K562 (cell line): ENCODE results near the gene DTNB. TPM values are rescaled to one million over a fixed set of nuclear protein-coding genes. Genes with fewer than 3 reads are reported as not detected.

Experiments used
- ATAC-seq: fragments of 200-7000 bp; cut with Tn5 transposase; 3 replicates; pipeline ENCODE4 v1.9.1; 2020; ENCODE audit warnings: moderate library complexity
- BruUV-seq: library from RNA; stranded (reverse); fragments of 400-500 nt; replicated peaks from 2 replicates; lab custom pipeline; 2021; lab: Mats Ljungman, UMichigan
- CTCF ChIA-PET: fragments of 300-600 bp; formaldehyde crosslinking; extraction: SDS; loops from one replicate; lab custom pipeline; 2021; ENCODE audit warnings: low intra/inter-chr PET ratio; lab: Yijun Ruan, JAX
- POLR2A ChIA-PET: fragments of 300-600, 350-650 bp; sonication (Branson Sonifier 250); formaldehyde crosslinking; extraction: SDS; loops from one replicate; lab custom pipeline; 2021; ENCODE audit warnings: antibody characterized with exemption, inconsistent platforms; lab: Yijun Ruan, JAX
- DNase-seq, 4 experiments: peaks; one replicate each; pipeline versions ENCODE4 v3.0.0 to v3.0.0-alpha.2; 2011 to 2018; ENCODE audit warnings: low spot score in 3 of 4, mixed read lengths in 3 of 4; ENCODE audit errors: extremely low read depth in 1 of 4
- FAIRE-seq: peaks from 2 replicates; lab custom pipeline; 2011; peaks lifted over from hg19 to GRCh38; lab: Jason Lieb, UNC
- H2AFZ ChIP-seq: 2 replicates; pipeline ENCODE4 v1.6.0; 2011; ENCODE audit warnings: low read depth, low read length, control low read depth, inconsistent platforms
- H3K27ac ChIP-seq: fragments of 200-600 bp; 3 replicates; pipeline ENCODE4 v1.8.0; 2011; ENCODE audit warnings: low read depth, mild to moderate bottlenecking, control low read depth, inconsistent platforms, low read length, moderate library complexity, mixed read lengths; ENCODE audit errors: extremely low read depth
- H3K27me3 ChIP-seq, 2 experiments: fragments of 300-600 bp in 1 of 2; 2 replicates in 1 of 2; 3 replicates in 1 of 2; pipeline versions ENCODE4 v1.6.0 to v1.8.0; 2011; ENCODE audit warnings: inconsistent platforms in 2 of 2, low read length in 2 of 2, mild to moderate bottlenecking in 1 of 2, mixed read lengths in 1 of 2, moderate library complexity in 1 of 2; ENCODE audit not compliant: control insufficient read depth in 2 of 2, insufficient read depth in 2 of 2
- H3K36me3 ChIP-seq: fragments of 300-600 bp; 3 replicates; pipeline ENCODE4 v1.8.0; 2011; ENCODE audit warnings: mild to moderate bottlenecking, low read length, inconsistent platforms; ENCODE audit not compliant: control insufficient read depth, insufficient read depth
- H3K4me1 ChIP-seq, 2 experiments: fragments of 200-600 bp in 1 of 2; replicated peaks in 1 of 2; 2 replicates in 1 of 2; 3 replicates in 1 of 2; pipeline versions ENCODE4 v1.5.1 to v1.8.0; 2011; ENCODE audit warnings: inconsistent platforms in 2 of 2, low read length in 2 of 2, mild to moderate bottlenecking in 1 of 2, mixed read lengths in 1 of 2, moderate library complexity in 1 of 2; ENCODE audit not compliant: control insufficient read depth in 2 of 2, insufficient read depth in 2 of 2
- H3K4me2 ChIP-seq: 2 replicates; pipeline ENCODE4 v1.6.1; 2011; ENCODE audit warnings: low read length, control low read depth, inconsistent platforms, mixed read lengths; ENCODE audit not compliant: insufficient read depth
- H3K4me3 ChIP-seq: fragments of 200-600 bp; sonication (generic), shearing (Covaris generic); 2 replicates; pipeline ENCODE4 v1.5.1; 2016; ENCODE audit warnings: control low read depth, inconsistent platforms
- H3K79me2 ChIP-seq: fragments of 200-600 bp; 3 replicates; pipeline ENCODE4 v1.8.0; 2011; ENCODE audit warnings: low read length, inconsistent platforms; ENCODE audit not compliant: control insufficient read depth, insufficient read depth
- H3K9ac ChIP-seq, 2 experiments: 2 replicates each; pipeline versions ENCODE4 v1.6.0 to v1.6.1; 2011; ENCODE audit warnings: low read depth in 2 of 2, low read length in 2 of 2, control low read depth in 1 of 2, inconsistent platforms in 1 of 2, mild to moderate bottlenecking in 1 of 2, mixed read lengths in 1 of 2; ENCODE audit not compliant: insufficient read depth in 1 of 2
- H3K9me1 ChIP-seq: one replicate; pipeline ENCODE4 v1.6.0; 2011; ENCODE audit warnings: inconsistent platforms, mild to moderate bottlenecking, low read length, moderate library complexity; ENCODE audit not compliant: control insufficient read depth, insufficient read depth
- H3K9me3 ChIP-seq: replicated peaks from 2 replicates; pipeline ENCODE4 v1.5.1; 2011; ENCODE audit warnings: low read depth, low read length, inconsistent platforms; ENCODE audit not compliant: control insufficient read depth, insufficient read depth
- H4K20me1 ChIP-seq: replicated peaks from 2 replicates; pipeline ENCODE4 v1.6.1; 2011; ENCODE audit warnings: low read length, inconsistent platforms, mixed read lengths; ENCODE audit not compliant: control insufficient read depth, insufficient read depth
- ETV6 ChIP-seq, 3 experiments: fragments of 150-350 bp in 1 of 3; sonication (generic) in 1 of 3; formaldehyde crosslinking in 1 of 3; IDR thresholded peaks; 2 replicates each; pipeline versions ENCODE4 v1.6.1 to v1.8.0; 2014 to 2022; ENCODE audit warnings: borderline replicate concordance in 2 of 3, low read depth in 2 of 3, antibody characterized with exemption in 1 of 3, low read length in 1 of 3, mild to moderate bottlenecking in 1 of 3, missing genetic modification reagents in 1 of 3
- GTF2A2 ChIP-seq: IDR thresholded peaks from 2 replicates; pipeline ENCODE4 v1.6.1; 2016; ENCODE audit warnings: mild to moderate bottlenecking, missing genetic modification characterization, missing compliant biosample characterization
- JUND ChIP-seq, 2 experiments: IDR thresholded peaks; 2 replicates in 1 of 2; 3 replicates in 1 of 2; pipeline ENCODE4 v1.6.1; 2011; ENCODE audit warnings: borderline replicate concordance in 2 of 2, low read depth in 2 of 2, low read length in 2 of 2, improper control_type of control experiment in 1 of 2, missing biosample characterization in 1 of 2, missing genetic modification characterization in 1 of 2, missing genetic modification reagents in 1 of 2
- MAFF ChIP-seq: IDR thresholded peaks from 2 replicates; pipeline ENCODE4 v1.6.1; 2012; ENCODE audit warnings: low read length, improper control_type of control experiment
- NELFE ChIP-seq: IDR thresholded peaks from 2 replicates; pipeline ENCODE4 v1.6.1; 2011; ENCODE audit warnings: mild to moderate bottlenecking; ENCODE audit not compliant: insufficient read depth, insufficient read length
- RBBP5 ChIP-seq: fragments of 200-600 bp; sonication (generic); IDR thresholded peaks from 2 replicates; pipeline ENCODE4 v1.6.1; 2012; ENCODE audit warnings: borderline replicate concordance, mild to moderate bottlenecking, low read length, control low read depth, inconsistent platforms; ENCODE audit not compliant: insufficient read depth, poor library complexity, severe bottlenecking
- TAF15 ChIP-seq: fragments of 200-400 bp; formaldehyde crosslinking; IDR thresholded peaks from 2 replicates; pipeline ENCODE4 v1.6.1; 2017; ENCODE audit warnings: mild to moderate bottlenecking, low read depth, low read length, moderate library complexity
- XRCC3 ChIP-seq: fragments of 450-650 bp; IDR thresholded peaks from 2 replicates; pipeline ENCODE4 v1.6.1; 2017; ENCODE audit warnings: mild to moderate bottlenecking, moderate library complexity
- ZC3H11A ChIP-seq: IDR thresholded peaks from 2 replicates; pipeline ENCODE4 v1.6.1; 2012; ENCODE audit warnings: low read depth, low read length, improper control_type of control experiment
- ZNF121 ChIP-seq: sonication (generic); formaldehyde crosslinking; conservative IDR thresholded peaks from 2 replicates; pipeline ENCODE4 v1.8.0; 2022; ENCODE audit warnings: missing genetic modification reagents
- WGBS: fragments of 100-300 bp; shearing (Covaris generic); methylation state at CpG from one replicate; pipeline ENCODE4 v1.1.6; 2016; ENCODE audit warnings: low coverage, mixed read lengths; ENCODE audit not compliant: insufficient coverage; ENCODE audit errors: missing lambda C conversion rate; 5-methylcytosine and 5-hydroxymethylcytosine counted together
- in situ Hi-C: fragments of 300-500 bp; cut with MboI; formaldehyde crosslinking; loops from 4 replicates; pipeline ENCODE4 v1.15.0; 2018; ENCODE audit warnings: inconsistent platforms, mixed read lengths
- intact Hi-C: fragments of 100-400 bp; cut with micrococcal nuclease; formaldehyde crosslinking; loops from 2 replicates; pipeline ENCODE4 v1.14.2; 2022
- polyA plus RNA-seq, 8 experiments: library from polyadenylated mRNA; depleted of rRNA in 4 of 8; stranded (reverse) in 5 of 8; unstranded in 3 of 8; fragments of >200 nt; fragmentation: Nextera tagmentation in 2 of 8; fragmentation: Illumina TruSeq in 1 of 8; extraction: Ambion mirVana in 2 of 8; extraction: Trizol in 1 of 8; gene quantifications; 2 replicates each; pipeline versions ENCODE4 v1.2.1 to v1.2.3, GENCODE V29; 2011 to 2014; ENCODE audit warnings: inconsistent platforms in 1 of 8, missing spikeins in 1 of 8
- total RNA-seq, 7 experiments: library from RNA; depleted of rRNA in 6 of 7; stranded (reverse); fragments of >200 nt in 6 of 7; fragmentation: Illumina TruSeq in 2 of 7; extraction: Trizol in 2 of 7; gene quantifications; 2 replicates each; pipeline versions ENCODE4 v1.2.1 to v1.2.3, GENCODE V29; 2011 to 2021; ENCODE audit warnings: low replicate concordance in 1 of 7
- TF ChIP-seq, protein P1 (sequence below), 2 experiments: IDR thresholded peaks in 1 of 2; conservative IDR thresholded peaks in 1 of 2; 2 replicates each; pipeline ENCODE4 v1.6.1; 2016; ENCODE audit warnings: low read depth in 2 of 2, mild to moderate bottlenecking in 1 of 2, missing compliant biosample characterization in 1 of 2, missing genetic modification characterization in 1 of 2, moderate library complexity in 1 of 2
- TF ChIP-seq, protein P2 (sequence below): fragments of 200-400 bp; formaldehyde crosslinking; IDR thresholded peaks from 2 replicates; pipeline ENCODE4 v1.6.1; 2017; ENCODE audit warnings: mild to moderate bottlenecking, low read depth, low read length, moderate library complexity
- TF ChIP-seq, protein P3 (sequence below): fragments of 450-650 bp; conservative IDR thresholded peaks from 2 replicates; pipeline ENCODE4 v1.6.1; 2016; ENCODE audit warnings: missing genetic modification characterization, low read depth, mild to moderate bottlenecking, control low read depth, missing compliant biosample characterization

The DTNB gene
- total and polyA plus RNA-seq, 9 of the 15 experiments (the other 6 are each of a cell fraction or from before 2014, with no cell fraction given) = 0.18 to 2.0 (median 0.77) TPM; not detected in 2

DNA sequence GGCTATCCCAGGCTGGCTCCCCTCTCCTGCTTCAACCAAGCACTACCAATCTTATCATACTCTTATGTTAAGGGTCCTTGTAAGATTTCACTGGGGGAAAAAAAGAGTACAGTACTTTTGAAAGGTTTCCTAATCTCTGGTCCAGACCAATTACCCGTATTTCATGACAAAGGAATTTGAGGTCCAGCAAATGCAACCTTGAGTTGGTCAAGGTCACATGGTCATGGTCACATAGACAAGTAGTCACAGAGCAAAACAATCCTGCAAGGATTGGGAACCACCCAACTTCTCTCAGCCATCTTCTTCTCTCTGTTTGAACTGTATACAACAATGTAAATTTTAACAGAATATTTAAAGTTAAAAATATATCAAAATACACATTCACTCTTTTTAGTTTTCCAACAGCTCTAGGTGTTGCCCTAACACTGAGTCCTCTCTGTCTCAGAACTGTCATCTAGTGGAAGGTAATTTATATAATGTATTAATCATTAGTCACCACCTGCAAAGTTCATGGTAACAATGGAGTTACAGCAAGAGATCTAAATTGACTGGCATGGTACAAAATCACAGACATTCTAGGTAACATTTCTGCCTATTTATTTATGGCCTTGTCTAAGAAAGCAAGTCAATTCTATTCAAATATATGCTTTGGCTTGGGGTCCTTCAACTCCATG, 21.5 kb downstream of the DTNB start:
- Histone ChIP-seq H3K4me1 (no peaks in the 10 kb centered on the region), H3K4me3 (no peak overlapping the region), H3K27ac (no peak overlapping the region), H3K79me2 (no peaks in the 10 kb centered on the region), H3K9me3 (no peaks in the 10 kb centered on the region), H3K9me1 (no peaks in the 10 kb centered on the region), H3K4me2 (no peak overlapping the region), H3K9ac (no peak overlapping the region), H3K27me3 (peaks cover 20 to 22% of the 10 kb centered on the region in 2 experiments; a peak in 4 of 5 replicates), H3K36me3 (no peaks in the 10 kb centered on the region), H2AFZ (no peak overlapping the region), H4K20me1 (no peaks in the 10 kb centered on the region)
- intact Hi-C loops (no loop called here), in situ Hi-C loops (no loop called here)
- FAIRE-seq (no peak), DNase-seq (no peak), ATAC-seq (no peak)
- no TSS peak for BruUV-seq
- POLR2A ChIA-PET = interaction anchor here (0.6 to 1.1 kb wide), 2 partner anchors 13 to 93 kb away, joined by 3 read pairs; no protein-coding TSS in a partner anchor
- CTCF ChIA-PET = no interaction called here
- WGBS = 0% methylated on average over 1 of the region's 1 CpG
- TF ChIP-seq MAFF (no peak), XRCC3 (no peak), RBBP5 (no peak), JUND (IDR thresholded peaks at IDR 0.05; ENCODE audit: borderline replicate concordance, low read depth, low read length) (no peak), JUND (tag; IDR thresholded peaks at IDR 0.05; ENCODE audit: borderline replicate concordance, low read depth, low read length) (no peak), ETV6 (IDR thresholded peaks at IDR 0.05; ENCODE audit: borderline replicate concordance in 1 of 2, low read depth in 2 of 2, low read length in 1 of 2) (no peak), ETV6 (CRISPR knock-in tag; IDR thresholded peaks at IDR 0.05; ENCODE audit: borderline replicate concordance) (no peak), NELFE (no peak), ZNF121 (CRISPR knock-in tag) (no peak), ZC3H11A (no peak), GTF2A2 (tag) (no peak), TAF15 (no peak)
- TF ChIP-seq, protein P1, sequence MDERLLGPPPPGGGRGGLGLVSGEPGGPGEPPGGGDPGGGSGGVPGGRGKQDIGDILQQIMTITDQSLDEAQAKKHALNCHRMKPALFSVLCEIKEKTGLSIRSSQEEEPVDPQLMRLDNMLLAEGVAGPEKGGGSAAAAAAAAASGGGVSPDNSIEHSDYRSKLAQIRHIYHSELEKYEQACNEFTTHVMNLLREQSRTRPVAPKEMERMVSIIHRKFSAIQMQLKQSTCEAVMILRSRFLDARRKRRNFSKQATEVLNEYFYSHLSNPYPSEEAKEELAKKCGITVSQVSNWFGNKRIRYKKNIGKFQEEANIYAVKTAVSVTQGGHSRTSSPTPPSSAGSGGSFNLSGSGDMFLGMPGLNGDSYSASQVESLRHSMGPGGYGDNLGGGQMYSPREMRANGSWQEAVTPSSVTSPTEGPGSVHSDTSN (CRISPR knock-in tag; IDR thresholded peaks at IDR 0.05; ENCODE audit: low read depth) = no peak
- TF ChIP-seq, protein P1 (tag; conservative IDR thresholded peaks at IDR 0.05; ENCODE audit: low read depth) = no peak
- TF ChIP-seq, protein P2, sequence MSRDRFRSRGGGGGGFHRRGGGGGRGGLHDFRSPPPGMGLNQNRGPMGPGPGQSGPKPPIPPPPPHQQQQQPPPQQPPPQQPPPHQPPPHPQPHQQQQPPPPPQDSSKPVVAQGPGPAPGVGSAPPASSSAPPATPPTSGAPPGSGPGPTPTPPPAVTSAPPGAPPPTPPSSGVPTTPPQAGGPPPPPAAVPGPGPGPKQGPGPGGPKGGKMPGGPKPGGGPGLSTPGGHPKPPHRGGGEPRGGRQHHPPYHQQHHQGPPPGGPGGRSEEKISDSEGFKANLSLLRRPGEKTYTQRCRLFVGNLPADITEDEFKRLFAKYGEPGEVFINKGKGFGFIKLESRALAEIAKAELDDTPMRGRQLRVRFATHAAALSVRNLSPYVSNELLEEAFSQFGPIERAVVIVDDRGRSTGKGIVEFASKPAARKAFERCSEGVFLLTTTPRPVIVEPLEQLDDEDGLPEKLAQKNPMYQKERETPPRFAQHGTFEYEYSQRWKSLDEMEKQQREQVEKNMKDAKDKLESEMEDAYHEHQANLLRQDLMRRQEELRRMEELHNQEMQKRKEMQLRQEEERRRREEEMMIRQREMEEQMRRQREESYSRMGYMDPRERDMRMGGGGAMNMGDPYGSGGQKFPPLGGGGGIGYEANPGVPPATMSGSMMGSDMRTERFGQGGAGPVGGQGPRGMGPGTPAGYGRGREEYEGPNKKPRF = no peak
- TF ChIP-seq, protein P3, sequence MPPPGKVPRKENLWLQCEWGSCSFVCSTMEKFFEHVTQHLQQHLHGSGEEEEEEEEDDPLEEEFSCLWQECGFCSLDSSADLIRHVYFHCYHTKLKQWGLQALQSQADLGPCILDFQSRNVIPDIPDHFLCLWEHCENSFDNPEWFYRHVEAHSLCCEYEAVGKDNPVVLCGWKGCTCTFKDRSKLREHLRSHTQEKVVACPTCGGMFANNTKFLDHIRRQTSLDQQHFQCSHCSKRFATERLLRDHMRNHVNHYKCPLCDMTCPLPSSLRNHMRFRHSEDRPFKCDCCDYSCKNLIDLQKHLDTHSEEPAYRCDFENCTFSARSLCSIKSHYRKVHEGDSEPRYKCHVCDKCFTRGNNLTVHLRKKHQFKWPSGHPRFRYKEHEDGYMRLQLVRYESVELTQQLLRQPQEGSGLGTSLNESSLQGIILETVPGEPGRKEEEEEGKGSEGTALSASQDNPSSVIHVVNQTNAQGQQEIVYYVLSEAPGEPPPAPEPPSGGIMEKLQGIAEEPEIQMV (tag) = no peak
